Non-pigmented ciliary epithelial cell (primary cell): ENCODE measurements around the gene GAS1.

Experiments
- DNase-seq: peaks from one replicate; pipeline ENCODE4 v3.0.0-alpha.2; 2010; ENCODE audit warnings: low read depth

GAS1 gene, protein sequence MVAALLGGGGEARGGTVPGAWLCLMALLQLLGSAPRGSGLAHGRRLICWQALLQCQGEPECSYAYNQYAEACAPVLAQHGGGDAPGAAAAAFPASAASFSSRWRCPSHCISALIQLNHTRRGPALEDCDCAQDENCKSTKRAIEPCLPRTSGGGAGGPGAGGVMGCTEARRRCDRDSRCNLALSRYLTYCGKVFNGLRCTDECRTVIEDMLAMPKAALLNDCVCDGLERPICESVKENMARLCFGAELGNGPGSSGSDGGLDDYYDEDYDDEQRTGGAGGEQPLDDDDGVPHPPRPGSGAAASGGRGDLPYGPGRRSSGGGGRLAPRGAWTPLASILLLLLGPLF

DNA sequence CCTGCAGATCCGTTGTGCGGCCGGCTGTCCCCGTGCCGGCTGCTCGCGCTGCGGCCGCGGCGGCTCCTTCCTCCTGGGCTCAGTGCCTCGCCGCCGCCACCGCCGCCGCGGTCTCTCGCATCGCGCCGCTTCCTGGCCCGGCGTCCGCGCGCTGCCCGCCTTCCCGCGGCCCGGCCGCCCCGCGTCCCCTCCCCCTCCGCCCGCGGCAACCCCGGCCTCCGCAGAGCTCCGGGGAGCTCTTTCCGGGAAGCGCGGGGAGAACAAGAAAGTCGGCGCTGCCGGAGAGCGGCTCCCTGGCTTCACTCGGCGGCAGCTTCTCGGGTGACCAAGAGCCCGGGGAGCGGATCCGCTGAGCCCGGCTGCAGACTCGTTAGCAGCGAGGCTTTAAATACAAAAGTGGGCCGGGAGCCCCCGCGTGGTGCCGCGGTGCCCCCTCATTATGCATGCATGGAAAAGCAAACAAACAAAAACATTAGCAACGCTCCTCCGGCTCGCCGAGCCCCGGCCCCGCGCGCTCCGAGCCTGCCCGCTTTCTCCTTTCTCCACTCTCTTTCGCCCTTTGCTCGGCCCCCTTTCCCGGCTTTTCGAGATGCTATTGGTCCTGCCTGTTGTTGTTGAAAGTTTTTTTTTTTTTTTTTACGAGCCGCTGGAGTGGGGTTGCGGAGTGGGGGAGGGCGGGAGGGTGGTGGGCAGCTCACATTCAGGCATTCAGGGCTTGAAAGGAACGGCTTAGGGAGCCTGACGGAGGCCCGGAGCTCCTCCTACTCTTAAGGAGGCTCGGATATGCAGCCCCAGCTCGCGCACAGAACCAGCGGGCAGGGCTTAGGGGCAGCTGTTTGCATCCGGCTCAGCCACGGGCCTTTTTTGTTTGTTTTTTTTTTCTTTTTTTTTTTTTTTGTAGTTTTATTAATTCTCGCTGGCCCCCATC is at the start of gene GAS1:
GAS1 (minus strand) TSS at position 361 of the 928 bp plus-strand sequence. CDS start 727 bp downstream, outside the sequence.
- peak; percentile 86 for DNase-seq

- no peak for DNase-seq
Measured at GRCh38 chr9:86994231-86994630, 46.9 kb upstream of the GAS1 start.

DNA sequence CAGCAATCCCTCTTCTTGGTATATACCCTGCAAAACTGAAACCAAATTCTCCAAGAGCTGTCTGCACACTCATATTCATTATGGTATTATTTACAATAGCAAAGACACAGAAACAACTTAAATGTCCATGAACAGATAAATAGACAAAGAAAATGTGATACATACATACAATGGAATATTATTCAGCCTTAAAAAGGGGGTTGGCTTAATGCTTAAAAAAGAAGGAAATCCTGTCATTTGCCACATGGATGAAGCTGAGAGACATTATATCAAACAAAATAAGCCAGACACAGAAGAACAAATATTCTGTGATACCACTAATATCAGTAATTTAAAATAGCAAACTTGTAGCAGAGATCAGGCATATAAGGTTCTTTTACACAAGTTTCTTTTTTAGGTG is 46.5 kb upstream of the GAS1 start:
- DNase-seq = no peak

- DNase-seq = no peak
Measured at GRCh38 chr9:86991077-86991476, 43.8 kb upstream of the GAS1 start.

DNA sequence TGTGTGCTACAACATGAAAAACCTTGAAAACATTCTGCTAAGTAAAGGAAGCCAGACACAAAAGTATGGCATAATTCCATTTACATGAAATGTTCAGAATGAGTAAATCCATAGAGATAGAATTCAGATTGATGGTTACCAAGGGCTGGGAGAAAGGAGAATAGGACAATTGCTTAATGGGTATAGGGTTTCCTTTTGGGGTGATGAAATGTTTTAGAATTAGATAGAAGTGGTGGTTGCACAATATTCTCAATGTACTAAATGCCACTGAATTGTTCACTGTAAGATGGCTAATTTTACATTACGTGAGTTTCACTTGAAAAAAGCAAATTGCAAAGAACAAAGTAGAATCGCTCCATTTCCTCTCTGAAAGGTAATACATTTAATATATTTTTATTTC is 43.0 kb upstream of the GAS1 start:
- no peak for DNase-seq

DNA sequence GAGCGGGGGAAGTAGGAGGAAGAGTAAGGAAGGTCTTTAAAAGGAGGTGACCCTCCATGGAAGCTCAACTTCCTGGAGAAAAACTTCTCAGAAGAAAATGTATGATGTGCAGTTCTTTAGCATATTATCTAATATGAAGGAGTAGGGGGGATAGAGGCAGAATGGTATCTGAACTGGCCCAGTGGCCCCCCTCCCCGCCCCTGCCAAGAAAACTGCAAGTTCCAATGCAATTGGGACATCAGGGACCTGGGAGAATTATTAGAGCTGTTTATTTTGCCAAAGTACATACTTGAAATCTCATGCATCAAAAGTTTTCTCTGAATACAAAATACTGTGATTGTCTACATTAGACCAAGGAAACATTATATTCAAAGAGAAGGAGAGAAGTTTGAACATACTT is 40.6 kb upstream of the GAS1 start:
- no peak for DNase-seq

DNA sequence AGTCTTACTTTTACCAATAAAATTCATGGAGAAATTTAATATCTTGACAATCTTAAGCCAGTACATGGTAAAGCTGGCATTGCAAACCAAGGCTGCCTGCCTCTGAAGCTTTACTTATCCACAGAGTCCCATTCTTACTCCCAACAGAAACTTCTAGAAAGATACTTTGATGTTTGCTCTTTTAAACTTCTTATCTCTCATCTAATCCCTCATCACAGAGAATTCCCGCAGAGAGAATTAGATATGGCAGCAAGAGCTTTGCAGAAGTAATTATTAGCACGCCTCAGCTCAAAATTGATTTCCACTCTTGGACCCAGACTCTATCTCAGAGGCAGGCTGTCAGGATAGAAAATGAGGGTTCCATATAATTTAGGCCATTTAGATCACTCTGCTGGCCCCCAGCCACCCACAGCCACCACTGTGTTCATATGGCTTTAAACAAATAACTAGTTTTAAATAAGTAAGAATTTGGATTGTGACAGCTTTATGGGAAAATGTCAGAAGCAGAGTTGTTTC is 37.9 kb upstream of the GAS1 start:
- no peak for DNase-seq

DNA sequence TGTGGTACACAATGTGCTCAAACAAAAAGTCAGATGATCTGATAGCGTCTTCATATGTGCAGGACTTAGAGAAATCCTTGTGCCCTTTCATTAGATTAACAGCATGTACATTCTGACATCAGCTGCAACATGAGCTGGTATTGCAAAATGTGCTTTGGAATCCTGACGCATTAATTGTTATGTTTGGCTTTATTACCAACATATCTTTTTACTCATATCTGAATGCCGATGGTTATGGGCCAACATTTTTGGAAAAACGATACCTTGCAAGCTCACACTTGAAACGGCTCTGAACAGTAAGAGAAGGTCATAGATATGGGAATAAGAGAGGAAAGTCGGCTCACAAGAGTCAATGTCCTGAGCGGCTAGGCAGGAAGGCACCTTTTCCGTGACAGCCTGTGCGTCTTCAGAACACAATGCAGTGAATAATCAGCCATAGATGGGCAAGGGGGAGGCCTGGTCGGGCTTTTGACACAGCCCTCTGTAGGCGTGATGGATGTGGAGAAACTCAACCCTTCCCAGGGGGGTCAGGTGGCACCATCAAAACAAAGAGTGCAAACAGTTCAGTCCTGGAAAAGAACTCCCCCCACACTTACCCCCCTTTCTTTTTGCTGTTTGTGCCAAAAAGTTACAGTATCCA is 36.4 kb upstream of the GAS1 start:
- DNase-seq = peak; percentile 89

GRCh38 chr9:86983249-86983619 is 35.9 kb upstream of the GAS1 start:
- peak; percentile 62 for DNase-seq

DNA sequence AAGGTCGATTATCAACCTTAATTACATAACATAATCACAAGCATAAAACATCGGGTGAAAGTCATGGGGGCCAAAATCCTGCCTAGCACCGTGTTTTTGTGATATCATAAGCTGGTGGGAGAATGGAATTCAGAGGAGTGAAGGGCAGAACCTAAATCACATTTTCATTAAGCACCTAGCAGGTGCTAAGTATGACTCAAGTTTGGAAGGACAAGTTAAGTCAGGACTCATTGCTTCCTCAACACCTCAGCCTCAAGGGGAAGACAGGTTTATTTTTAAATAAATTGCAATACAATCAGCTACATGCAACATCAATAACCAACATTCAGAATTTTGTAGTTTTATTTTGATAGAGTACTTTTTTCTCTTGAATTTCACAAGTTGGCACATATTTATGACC is 33.5 kb upstream of the GAS1 start:
- DNase-seq = no peak

DNA sequence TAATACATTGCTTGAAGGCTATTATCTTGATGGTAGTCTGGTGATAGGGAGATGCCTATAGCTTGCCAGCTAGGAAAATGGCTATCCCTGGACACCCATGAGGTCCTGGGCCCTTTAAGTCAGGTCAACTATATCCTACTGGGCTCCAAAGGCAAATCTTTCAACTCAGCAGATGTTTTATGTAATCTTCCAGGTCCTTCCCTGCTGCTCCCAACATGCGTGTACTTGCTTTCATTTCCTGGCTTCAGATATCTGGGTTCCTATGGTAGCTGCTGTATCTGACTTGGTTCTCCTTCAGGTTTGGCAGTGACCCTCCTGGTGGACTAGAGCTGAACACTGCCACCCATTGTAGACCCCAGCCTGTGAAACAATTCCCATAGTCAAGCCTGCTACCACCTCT is 32.4 kb upstream of the GAS1 start:
- no peak for DNase-seq

DNA sequence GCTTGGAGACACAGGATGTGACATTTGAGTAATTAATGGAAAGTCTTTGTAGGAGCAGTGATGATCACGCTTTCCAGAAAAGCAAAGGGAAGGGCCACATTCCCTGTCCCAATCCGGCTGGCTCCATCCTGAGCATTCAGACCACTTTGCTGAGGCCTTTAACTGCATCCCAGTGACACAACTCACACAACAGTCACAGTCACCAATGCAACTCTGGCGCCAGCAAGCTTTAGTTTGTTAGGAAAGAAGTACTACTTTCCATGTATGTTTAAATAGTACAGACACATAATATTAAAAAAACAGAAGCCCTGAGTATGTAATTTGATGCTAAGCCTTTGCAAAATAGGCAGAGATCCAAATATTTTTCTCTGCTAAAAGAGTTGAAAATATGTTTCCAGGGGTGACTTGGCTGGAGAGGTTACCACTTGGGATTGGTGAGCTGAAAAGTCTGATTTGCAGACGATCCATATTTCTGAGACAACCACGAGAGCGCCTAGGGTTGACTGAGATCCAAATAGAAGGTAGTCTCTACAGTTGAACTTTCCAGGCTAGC is 31.7 kb upstream of the GAS1 start:
- no peak for DNase-seq

DNA sequence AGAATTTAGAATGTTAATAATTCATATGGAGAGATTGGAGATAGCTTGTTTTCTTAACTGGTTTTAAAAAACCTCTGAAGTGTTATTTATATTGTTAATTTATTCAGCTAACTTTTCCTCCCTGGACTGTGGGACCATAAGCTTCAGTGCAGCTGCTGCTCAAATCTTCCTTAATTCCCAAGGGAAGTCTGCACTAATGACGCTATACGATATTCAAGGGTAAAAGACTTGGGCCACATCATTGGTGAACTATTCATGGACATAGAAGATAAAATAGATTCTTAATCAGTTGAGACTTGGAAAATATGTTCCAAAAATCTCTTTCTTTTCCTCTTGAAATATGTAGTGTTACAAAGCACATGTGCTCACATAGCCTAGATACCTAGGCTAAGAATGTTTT is 31.1 kb upstream of the GAS1 start:
- no peak for DNase-seq

GRCh38 chr9:86977205-86977835 is 30.0 kb upstream of the GAS1 start:
- no peak for DNase-seq

GRCh38 chr9:86975606-86976005 is 28.3 kb upstream of the GAS1 start:
- DNase-seq = no peak

- no peak for DNase-seq
Measured at GRCh38 chr9:86975036-86975435, 27.7 kb upstream of the GAS1 start.

- DNase-seq = no peak
Measured at GRCh38 chr9:86974421-86974820, 27.1 kb upstream of the GAS1 start.

- DNase-seq = no peak
Measured at GRCh38 chr9:86971742-86972141, 24.4 kb upstream of the GAS1 start.

DNA sequence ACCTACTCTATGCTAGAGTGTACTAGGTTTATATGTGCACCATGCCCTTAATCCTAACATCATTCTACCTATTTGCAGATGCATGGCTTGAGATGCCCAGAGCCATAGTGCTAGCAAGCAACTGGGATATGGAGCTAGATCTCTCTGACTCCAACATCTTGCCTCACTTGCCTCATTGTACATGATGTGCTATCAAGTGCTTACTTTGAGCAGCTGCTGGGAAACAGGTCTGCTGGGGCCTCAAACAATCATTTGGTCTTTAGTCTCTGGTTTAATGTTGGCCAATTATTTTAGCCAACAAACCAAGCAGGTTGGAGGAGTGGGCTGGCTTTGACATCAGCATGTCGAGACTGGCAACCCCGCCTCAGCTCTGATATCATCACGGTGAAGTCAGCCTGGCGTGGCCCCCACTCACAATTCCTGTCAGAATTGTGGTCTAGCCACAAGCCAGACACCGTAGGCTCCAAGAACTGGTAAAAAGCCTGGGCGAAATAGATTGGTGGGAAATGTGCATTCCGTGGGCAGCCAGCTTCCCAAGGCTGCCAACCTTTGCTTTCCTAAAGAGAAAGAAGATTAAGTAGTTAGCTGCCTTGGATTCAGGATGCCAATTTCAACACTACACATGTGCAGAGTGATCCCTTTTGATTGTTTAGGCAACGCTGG is 21.1 kb upstream of the GAS1 start:
- DNase-seq = no peak

DNA sequence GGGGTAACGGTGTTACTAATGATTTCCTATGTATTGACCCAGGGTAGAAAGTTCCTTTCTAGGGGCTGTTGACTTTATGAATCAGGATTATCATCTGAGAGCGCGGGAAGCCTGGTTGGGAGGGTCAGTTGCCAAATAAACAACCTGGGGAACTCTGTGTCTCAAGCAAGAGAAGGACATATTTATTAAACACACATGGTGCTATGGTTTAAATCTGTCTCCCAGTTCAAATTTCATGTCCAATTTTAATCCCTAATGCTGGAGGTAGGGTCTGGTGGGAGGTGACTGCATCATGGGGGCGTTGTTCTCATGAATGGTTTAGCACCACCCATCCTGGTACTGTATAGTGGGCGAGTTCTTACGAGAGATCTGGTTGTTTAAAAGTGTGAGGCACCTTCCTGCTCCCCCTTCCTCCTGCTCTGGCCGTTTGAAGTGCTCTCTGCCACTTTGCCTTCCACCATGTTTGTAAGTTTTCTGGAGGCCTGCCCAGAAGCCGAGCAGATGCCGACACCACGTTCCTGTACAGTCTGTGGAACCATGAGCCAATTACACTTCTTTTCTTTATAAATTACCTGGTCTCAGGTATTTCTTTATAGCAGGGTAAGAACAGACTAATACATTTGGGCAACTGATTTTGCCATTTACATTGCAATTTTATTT is 19.7 kb upstream of the GAS1 start:
- DNase-seq = no peak
